ENCODE data around the gene MASP1.

DNA sequence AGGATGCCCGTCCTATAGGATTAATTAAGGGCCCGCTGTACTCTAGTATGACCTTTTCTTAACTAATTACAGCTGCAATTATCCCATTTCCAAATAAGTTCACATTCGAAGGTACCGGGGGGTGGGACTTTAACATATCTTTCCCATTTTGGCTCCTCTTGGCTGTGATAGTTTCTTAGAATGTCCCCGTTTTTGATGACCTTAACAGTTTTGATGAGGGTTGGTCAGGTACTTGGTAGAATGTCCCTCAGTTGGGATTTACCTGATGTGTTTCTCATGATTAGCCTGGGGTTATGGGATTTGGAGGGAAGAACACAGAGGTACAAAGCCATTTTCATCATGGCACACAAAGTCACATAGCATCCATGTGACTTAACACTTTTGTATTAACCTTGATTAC is 76.1 kb downstream of the MASP1 start:
- TF ChIP-seq EZH2 (IDR thresholded peaks at IDR 0.05; ENCODE audit: borderline replicate concordance, insufficient read depth, low read depth, low read length, poor library complexity, severe bottlenecking) = no peak
- TF ChIP-seq, protein P1, sequence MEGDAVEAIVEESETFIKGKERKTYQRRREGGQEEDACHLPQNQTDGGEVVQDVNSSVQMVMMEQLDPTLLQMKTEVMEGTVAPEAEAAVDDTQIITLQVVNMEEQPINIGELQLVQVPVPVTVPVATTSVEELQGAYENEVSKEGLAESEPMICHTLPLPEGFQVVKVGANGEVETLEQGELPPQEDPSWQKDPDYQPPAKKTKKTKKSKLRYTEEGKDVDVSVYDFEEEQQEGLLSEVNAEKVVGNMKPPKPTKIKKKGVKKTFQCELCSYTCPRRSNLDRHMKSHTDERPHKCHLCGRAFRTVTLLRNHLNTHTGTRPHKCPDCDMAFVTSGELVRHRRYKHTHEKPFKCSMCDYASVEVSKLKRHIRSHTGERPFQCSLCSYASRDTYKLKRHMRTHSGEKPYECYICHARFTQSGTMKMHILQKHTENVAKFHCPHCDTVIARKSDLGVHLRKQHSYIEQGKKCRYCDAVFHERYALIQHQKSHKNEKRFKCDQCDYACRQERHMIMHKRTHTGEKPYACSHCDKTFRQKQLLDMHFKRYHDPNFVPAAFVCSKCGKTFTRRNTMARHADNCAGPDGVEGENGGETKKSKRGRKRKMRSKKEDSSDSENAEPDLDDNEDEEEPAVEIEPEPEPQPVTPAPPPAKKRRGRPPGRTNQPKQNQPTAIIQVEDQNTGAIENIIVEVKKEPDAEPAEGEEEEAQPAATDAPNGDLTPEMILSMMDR (IDR thresholded peaks at IDR 0.05) = no peak

Data from B cell (primary cell).